Activated CD4-positive, alpha-beta T cell treated with anti-CD3 and anti-CD28 coated beads, Interleukin-2, amount 10 ng/mL, durations not matched to agents 7 days and 5 days (primary cell): Measurements from ENCODE around the gene DENND1A. TPM values are rescaled to one million over a fixed set of nuclear protein-coding genes. Genes with fewer than 3 reads are reported as not detected.

Source experiments
- CTCF ChIA-PET: fragments of 350-600 bp; sonication (Branson Sonifier 250); formaldehyde crosslinking; loops from one replicate; lab custom pipeline; 2021; ENCODE audit warnings: antibody characterized with exemption; lab: Charles Lee
- POLR2A ChIA-PET: fragments of 350-600 bp; sonication (Branson Sonifier 250); formaldehyde crosslinking; loops from one replicate; lab custom pipeline; 2021; ENCODE audit warnings: antibody characterized with exemption; lab: Charles Lee
- DNase-seq: peaks from one replicate; pipeline ENCODE4 v3.0.0-alpha.2; 2020
- H3K27ac Mint-ChIP-seq: one replicate; pipeline ENCODE4 v1.8.0; 2021; ENCODE audit warnings: mild to moderate bottlenecking, moderate library complexity, mixed read lengths
- H3K27me3 Mint-ChIP-seq: one replicate; pipeline ENCODE4 v1.8.0; 2021; ENCODE audit warnings: mixed read lengths
- H3K36me3 Mint-ChIP-seq: one replicate; pipeline ENCODE4 v1.8.0; 2021; ENCODE audit warnings: low read depth, mixed read lengths
- H3K4me1 Mint-ChIP-seq: one replicate; pipeline ENCODE4 v1.8.0; 2021; ENCODE audit warnings: mixed read lengths
- H3K4me3 Mint-ChIP-seq: one replicate; pipeline ENCODE4 v1.8.0; 2021; ENCODE audit warnings: mild to moderate bottlenecking, moderate library complexity, mixed read lengths
- H3K9me3 Mint-ChIP-seq: one replicate; pipeline ENCODE4 v1.8.0; 2021; ENCODE audit warnings: mixed read lengths
- total RNA-seq, 2 experiments: library from RNA; stranded (reverse); gene quantifications; one replicate each; pipeline ENCODE4 v1.2.3, GENCODE V29; 2021

The DENND1A gene
- total RNA-seq, 2 experiments from 2014 or later, result 15.5 to 21.2 TPM

GRCh38 chr9:123657099-123657498 is 272.8 kb downstream of the DENND1A start:
- CTCF ChIA-PET, result no interaction called here
- Mint-ChIP-seq H3K27ac (no peak overlapping the region), H3K9me3 (peaks cover 10% of the 10 kb centered on the region), H3K27me3 (no peaks in the 10 kb centered on the region), H3K4me3 (no peak overlapping the region), H3K4me1 (no peaks in the 10 kb centered on the region), H3K36me3 (peaks cover 12% of the 10 kb centered on the region)
- POLR2A ChIA-PET, result interaction anchor here (0.6 kb wide), 1 partner anchor 425 kb away, joined by 7 read pairs; no protein-coding TSS in a partner anchor
- no peak for DNase-seq

- no peak overlapping the region for H3K27ac Mint-ChIP-seq
Observed at GRCh38 chr9:123656565-123656964, 273.4 kb downstream of the DENND1A start.

GRCh38 chr9:123655681-123656423 is 274.1 kb downstream of the DENND1A start:
- Mint-ChIP-seq H3K4me3 (no peak overlapping the region), H3K9me3 (no peaks in the 10 kb centered on the region), H3K27ac (no peak overlapping the region), H3K4me1 (peaks cover 2% of the 10 kb centered on the region), H3K27me3 (no peaks in the 10 kb centered on the region), H3K36me3 (peaks cover 5% of the 10 kb centered on the region)
- POLR2A ChIA-PET, result no interaction called here
- DNase-seq, result no peak
- CTCF ChIA-PET, result no interaction called here

More at GRCh38 chr9:123656565-123656964, 273.4 kb downstream of the DENND1A start:
- ChIA-PET POLR2A (no interaction called here), CTCF (no interaction called here)
- no peak for DNase-seq
- peaks cover 5% of the 10 kb centered on the region for H3K9me3 Mint-ChIP-seq
- H3K4me3 Mint-ChIP-seq, result no peak overlapping the region
- H3K36me3 Mint-ChIP-seq, result peaks cover 7% of the 10 kb centered on the region
- no peaks in the 10 kb centered on the region for H3K27me3 Mint-ChIP-seq
- H3K4me1 Mint-ChIP-seq, result no peaks in the 10 kb centered on the region

- no peak for DNase-seq
- no peak overlapping the region for H3K4me3 Mint-ChIP-seq
- H3K9me3 Mint-ChIP-seq, result no peaks in the 10 kb centered on the region
- H3K27me3 Mint-ChIP-seq, result no peaks in the 10 kb centered on the region
- H3K4me1 Mint-ChIP-seq, result peaks cover 3% of the 10 kb centered on the region
- peaks cover 5% of the 10 kb centered on the region for H3K36me3 Mint-ChIP-seq
- ChIA-PET CTCF (no interaction called here), POLR2A (no interaction called here)
- no peak overlapping the region for H3K27ac Mint-ChIP-seq
Observed at GRCh38 chr9:123654994-123655637, 274.8 kb downstream of the DENND1A start.

GRCh38 chr9:123654218-123654993 is 275.5 kb downstream of the DENND1A start:
- Mint-ChIP-seq H3K27me3 (no peaks in the 10 kb centered on the region), H3K27ac (no peak overlapping the region), H3K4me3 (no peak overlapping the region), H3K4me1 (peaks cover 10% of the 10 kb centered on the region), H3K36me3 (peaks cover 5% of the 10 kb centered on the region), H3K9me3 (no peaks in the 10 kb centered on the region)
- ChIA-PET POLR2A (no interaction called here), CTCF (no interaction called here)
- no peak for DNase-seq

- H3K36me3 Mint-ChIP-seq, result peaks cover 4% of the 10 kb centered on the region
- no peaks in the 10 kb centered on the region for H3K9me3 Mint-ChIP-seq
- peaks cover 10% of the 10 kb centered on the region for H3K4me1 Mint-ChIP-seq
- CTCF ChIA-PET, result interaction anchor here (1.4 kb wide), 1 partner anchor 14 kb away, joined by 6 read pairs; no protein-coding TSS in a partner anchor
- H3K4me3 Mint-ChIP-seq, result no peak overlapping the region
- DNase-seq, result no peak
- POLR2A ChIA-PET, result no interaction called here
- no peaks in the 10 kb centered on the region for H3K27me3 Mint-ChIP-seq
- no peak overlapping the region for H3K27ac Mint-ChIP-seq
Observed at GRCh38 chr9:123652416-123652815, 277.5 kb downstream of the DENND1A start.

- POLR2A ChIA-PET, result no interaction called here
- Mint-ChIP-seq H3K4me1 (peaks cover 10% of the 10 kb centered on the region), H3K4me3 (no peak overlapping the region), H3K27me3 (no peaks in the 10 kb centered on the region), H3K9me3 (no peaks in the 10 kb centered on the region), H3K36me3 (peaks cover 5% of the 10 kb centered on the region), H3K27ac (no peak overlapping the region)
- CTCF ChIA-PET, result interaction anchor here (1.4 kb wide), 1 partner anchor 14 kb away, joined by 6 read pairs; no protein-coding TSS in a partner anchor
- DNase-seq, result no peak
Observed at GRCh38 chr9:123651871-123652270, 278.1 kb downstream of the DENND1A start.

- ChIA-PET POLR2A (no interaction called here), CTCF (interaction anchor here (0.6 to 1.4 kb wide), 2 partner anchors 13 to 292 kb away, joined by 3 to 6 read pairs; no protein-coding TSS in a partner anchor)
- Mint-ChIP-seq H3K27me3 (no peaks in the 10 kb centered on the region), H3K27ac (no peak overlapping the region), H3K4me1 (peaks cover 10% of the 10 kb centered on the region), H3K36me3 (peaks cover 11% of the 10 kb centered on the region), H3K9me3 (no peaks in the 10 kb centered on the region), H3K4me3 (no peak overlapping the region)
- DNase-seq, result no peak
Observed at GRCh38 chr9:123651273-123651672, 278.7 kb downstream of the DENND1A start.

GRCh38 chr9:123649909-123650308 is 280.0 kb downstream of the DENND1A start:
- no peaks in the 10 kb centered on the region for H3K9me3 Mint-ChIP-seq
- peaks cover 11% of the 10 kb centered on the region for H3K36me3 Mint-ChIP-seq
- ChIA-PET POLR2A (no interaction called here), CTCF (interaction anchor here (0.7 kb wide), 1 partner anchor 51 kb away, joined by 3 read pairs; no protein-coding TSS in a partner anchor)
- peaks cover 10% of the 10 kb centered on the region for H3K4me1 Mint-ChIP-seq
- DNase-seq, result no peak
- H3K27me3 Mint-ChIP-seq, result no peaks in the 10 kb centered on the region
- H3K27ac Mint-ChIP-seq, result no peak overlapping the region
- H3K4me3 Mint-ChIP-seq, result no peak overlapping the region

- peaks cover 3% of the 10 kb centered on the region for H3K9me3 Mint-ChIP-seq
- H3K4me1 Mint-ChIP-seq, result peaks cover 10% of the 10 kb centered on the region
- no peak for DNase-seq
- no peak overlapping the region for H3K27ac Mint-ChIP-seq
- H3K36me3 Mint-ChIP-seq, result peaks cover 25% of the 10 kb centered on the region
- no peak overlapping the region for H3K4me3 Mint-ChIP-seq
- ChIA-PET POLR2A (no interaction called here), CTCF (no interaction called here)
- H3K27me3 Mint-ChIP-seq, result peaks cover 6% of the 10 kb centered on the region
Observed at GRCh38 chr9:123647145-123647544, 282.8 kb downstream of the DENND1A start.

GRCh38 chr9:123645762-123646161 is 284.2 kb downstream of the DENND1A start:
- no peak for DNase-seq
- Mint-ChIP-seq H3K9me3 (peaks cover 3% of the 10 kb centered on the region), H3K4me3 (no peak overlapping the region), H3K36me3 (peaks cover 22% of the 10 kb centered on the region), H3K27ac (no peak overlapping the region), H3K4me1 (peaks cover 20% of the 10 kb centered on the region), H3K27me3 (peaks cover 10% of the 10 kb centered on the region)
- ChIA-PET POLR2A (no interaction called here), CTCF (no interaction called here)

GRCh38 chr9:123645126-123645525 is 284.8 kb downstream of the DENND1A start:
- POLR2A ChIA-PET, result no interaction called here
- Mint-ChIP-seq H3K9me3 (peaks cover 3% of the 10 kb centered on the region), H3K27me3 (peaks cover 10% of the 10 kb centered on the region), H3K27ac (no peak overlapping the region), H3K4me3 (no peak overlapping the region), H3K36me3 (peaks cover 22% of the 10 kb centered on the region), H3K4me1 (peaks cover 24% of the 10 kb centered on the region)
- CTCF ChIA-PET, result no interaction called here
- DNase-seq, result no peak
